ENCODE measurements around the gene HIVEP2. TPM values are rescaled to one million over a fixed set of nuclear protein-coding genes. Genes with fewer than 3 reads are reported as not detected.

Gene HIVEP2
- total RNA-seq, 1 donor from 2014 or later: 24.6 TPM

- no peak for DNase-seq (ENCODE audit: low read depth)
- TF ChIP-seq, protein P1, sequence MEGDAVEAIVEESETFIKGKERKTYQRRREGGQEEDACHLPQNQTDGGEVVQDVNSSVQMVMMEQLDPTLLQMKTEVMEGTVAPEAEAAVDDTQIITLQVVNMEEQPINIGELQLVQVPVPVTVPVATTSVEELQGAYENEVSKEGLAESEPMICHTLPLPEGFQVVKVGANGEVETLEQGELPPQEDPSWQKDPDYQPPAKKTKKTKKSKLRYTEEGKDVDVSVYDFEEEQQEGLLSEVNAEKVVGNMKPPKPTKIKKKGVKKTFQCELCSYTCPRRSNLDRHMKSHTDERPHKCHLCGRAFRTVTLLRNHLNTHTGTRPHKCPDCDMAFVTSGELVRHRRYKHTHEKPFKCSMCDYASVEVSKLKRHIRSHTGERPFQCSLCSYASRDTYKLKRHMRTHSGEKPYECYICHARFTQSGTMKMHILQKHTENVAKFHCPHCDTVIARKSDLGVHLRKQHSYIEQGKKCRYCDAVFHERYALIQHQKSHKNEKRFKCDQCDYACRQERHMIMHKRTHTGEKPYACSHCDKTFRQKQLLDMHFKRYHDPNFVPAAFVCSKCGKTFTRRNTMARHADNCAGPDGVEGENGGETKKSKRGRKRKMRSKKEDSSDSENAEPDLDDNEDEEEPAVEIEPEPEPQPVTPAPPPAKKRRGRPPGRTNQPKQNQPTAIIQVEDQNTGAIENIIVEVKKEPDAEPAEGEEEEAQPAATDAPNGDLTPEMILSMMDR (IDR thresholded peaks at IDR 0.05; ENCODE audit: insufficient read depth, low read length, poor library complexity, severe bottlenecking): no peak
- Histone ChIP-seq H3K27me3 (ENCODE audit: control insufficient read depth, insufficient read depth, low read length) (no peaks in the 10 kb centered on the region), H3K4me3 (ENCODE audit: low read depth, low read length) (no peak overlapping the region), H3K36me3 (ENCODE audit: control insufficient read depth, insufficient read depth, low read length) (no peaks in the 10 kb centered on the region)
Observed at GRCh38 chr6:142856624-142857232, 88.2 kb downstream of the HIVEP2 start.

GRCh38 chr6:142855893-142856623, 88.9 kb downstream of the HIVEP2 start:
- DNase-seq (ENCODE audit: low read depth): no peak
- Histone ChIP-seq H3K36me3 (ENCODE audit: control insufficient read depth, insufficient read depth, low read length) (no peaks in the 10 kb centered on the region), H3K27me3 (ENCODE audit: control insufficient read depth, insufficient read depth, low read length) (no peaks in the 10 kb centered on the region), H3K4me3 (ENCODE audit: low read depth, low read length) (no peak overlapping the region)
- TF ChIP-seq, protein P1 (IDR thresholded peaks at IDR 0.05; ENCODE audit: insufficient read depth, low read length, poor library complexity, severe bottlenecking): no peak

DNA sequence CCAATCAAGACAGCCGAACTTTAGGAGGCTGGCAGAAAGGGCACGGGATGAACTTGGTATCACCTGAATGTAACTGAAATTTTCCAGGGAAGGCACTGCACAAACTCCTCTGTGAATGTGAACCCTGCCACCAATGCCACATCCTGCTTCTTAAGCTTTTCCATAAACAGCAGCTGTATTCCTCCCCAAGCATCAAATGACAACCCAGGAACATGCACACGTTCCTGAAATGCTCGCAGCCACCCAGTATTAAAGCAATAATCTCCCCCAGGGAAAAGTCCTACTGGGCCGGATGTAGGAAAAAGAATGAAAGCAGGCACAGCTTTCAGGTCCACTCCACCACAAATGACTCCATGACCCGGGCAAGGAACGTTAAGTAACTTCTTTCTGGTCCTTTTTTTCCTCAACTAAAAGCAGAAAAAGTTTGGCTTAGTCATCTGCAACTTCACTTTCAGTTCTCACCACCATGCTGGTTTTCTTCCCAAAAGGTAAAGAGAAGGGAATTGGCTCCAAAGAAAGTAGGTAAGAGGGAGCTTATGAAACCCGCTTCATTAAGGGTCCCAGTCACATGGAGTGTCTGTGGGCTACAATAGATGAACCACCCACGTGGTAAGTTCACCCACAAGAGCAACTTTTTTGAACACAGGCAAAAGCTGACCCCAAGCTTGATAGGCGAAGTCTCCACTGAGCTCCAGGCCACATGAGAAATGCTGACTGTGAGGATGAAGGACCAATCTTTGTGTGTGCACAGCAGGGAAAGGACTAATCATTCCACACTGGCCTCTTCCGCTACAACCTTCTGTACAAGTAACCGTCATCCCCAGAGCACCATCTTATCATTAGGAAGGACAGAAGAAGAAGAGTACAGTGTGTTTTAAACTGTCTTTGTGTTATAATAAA, 90.1 kb downstream of the HIVEP2 start:
- TF ChIP-seq, protein P1 (IDR thresholded peaks at IDR 0.05; ENCODE audit: insufficient read depth, low read length, poor library complexity, severe bottlenecking): no peak
- H3K36me3 ChIP-seq (ENCODE audit: control insufficient read depth, insufficient read depth, low read length): no peaks in the 10 kb centered on the region
- H3K4me3 ChIP-seq (ENCODE audit: low read depth, low read length): no peak overlapping the region
- H3K27me3 ChIP-seq (ENCODE audit: control insufficient read depth, insufficient read depth, low read length): no peaks in the 10 kb centered on the region
- DNase-seq (ENCODE audit: low read depth): no peak

- no peak for DNase-seq (ENCODE audit: low read depth)
- no peaks in the 10 kb centered on the region for H3K36me3 ChIP-seq (ENCODE audit: control insufficient read depth, insufficient read depth, low read length)
- TF ChIP-seq, protein P1 (IDR thresholded peaks at IDR 0.05; ENCODE audit: insufficient read depth, low read length, poor library complexity, severe bottlenecking): no peak
- H3K4me3 ChIP-seq (ENCODE audit: low read depth, low read length): no peak overlapping the region
- no peaks in the 10 kb centered on the region for H3K27me3 ChIP-seq (ENCODE audit: control insufficient read depth, insufficient read depth, low read length)
Observed at GRCh38 chr6:142853244-142854180, 91.5 kb downstream of the HIVEP2 start.

DNA sequence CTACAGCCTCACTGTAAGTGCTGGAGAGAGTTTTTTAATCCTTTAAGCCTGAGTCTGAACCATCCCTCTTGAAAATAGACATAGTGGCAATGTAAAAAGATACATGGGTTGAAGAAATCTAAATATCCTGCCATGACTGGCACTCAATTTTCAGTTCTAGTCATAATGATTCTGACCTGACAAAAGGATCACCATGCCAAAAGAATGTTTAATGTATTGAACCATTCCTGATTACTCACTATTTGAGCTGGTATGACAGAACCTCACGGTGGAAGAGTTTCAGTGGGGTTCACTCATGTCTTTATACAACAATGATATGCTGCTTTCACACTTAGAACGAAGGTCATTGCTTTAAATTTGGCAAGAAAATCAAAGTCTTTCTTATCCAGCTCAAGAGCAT, 93.4 kb downstream of the HIVEP2 start:
- no peaks in the 10 kb centered on the region for H3K36me3 ChIP-seq (ENCODE audit: control insufficient read depth, insufficient read depth, low read length)

More for the DNA sequence above, 93.4 kb downstream of the HIVEP2 start:
- TF ChIP-seq, protein P1 (IDR thresholded peaks at IDR 0.05; ENCODE audit: insufficient read depth, low read length, poor library complexity, severe bottlenecking): no peak
- Histone ChIP-seq H3K4me3 (ENCODE audit: low read depth, low read length) (no peak overlapping the region), H3K27me3 (ENCODE audit: control insufficient read depth, insufficient read depth, low read length) (no peaks in the 10 kb centered on the region)
- no peak for DNase-seq (ENCODE audit: low read depth)
